GM12878 (cell line): ENCODE results near the gene XAB2. TPM values are rescaled to one million over a fixed set of nuclear protein-coding genes. Genes with fewer than 3 reads are reported as not detected.

Experiments used
- ATAC-seq: fragments of 200-7000 bp; cut with Tn5 transposase; 3 replicates; pipeline ENCODE4 v1.9.1; 2020; ENCODE audit warnings: mild to moderate bottlenecking, moderate library complexity
- BruUV-seq: library from RNA; stranded (reverse); fragments of 400-500 nt; replicated peaks from 2 replicates; lab custom pipeline; 2021; lab: Mats Ljungman, UMichigan
- CTCF ChIA-PET: fragments of 300-600 bp; sonication (Branson Sonifier 250); formaldehyde crosslinking; extraction: SDS; loops from one replicate; lab custom pipeline; 2021; ENCODE audit warnings: inconsistent platforms; lab: Yijun Ruan, JAX
- POLR2A ChIA-PET: fragments of 350-600 bp; formaldehyde crosslinking; extraction: SDS; loops from one replicate; lab custom pipeline; 2021; ENCODE audit warnings: inconsistent platforms; lab: Charles Lee
- RAD21 ChIA-PET: fragments of 300-600 bp; sonication (Branson Sonifier 250); formaldehyde crosslinking; loops from one replicate; lab custom pipeline; 2023; ENCODE audit warnings: antibody characterized with exemption; ENCODE audit not compliant: unreplicated experiment; lab: Charles Lee
- SMC1A ChIA-PET: fragments of 300-600 bp; sonication (Branson Sonifier 250); formaldehyde crosslinking; loops from one replicate; lab custom pipeline; 2023; ENCODE audit not compliant: unreplicated experiment, uncharacterized antibody; lab: Charles Lee
- DNase-seq: peaks from one replicate; pipeline ENCODE4 v3.0.0-alpha.2; 2011; ENCODE audit warnings: low read depth, low spot score
- FAIRE-seq: peaks from 3 replicates; lab custom pipeline; 2011; peaks lifted over from hg19 to GRCh38; lab: Jason Lieb, UNC
- H2AFZ ChIP-seq: 2 replicates; pipeline ENCODE4 v1.6.0; 2011; ENCODE audit warnings: low read depth, low read length, control low read depth; ENCODE audit not compliant: control insufficient read depth
- H3K27ac ChIP-seq: 2 replicates; pipeline ENCODE4 v1.5.1; 2011; ENCODE audit warnings: control low read depth; ENCODE audit not compliant: control insufficient read depth, insufficient read depth
- H3K27me3 ChIP-seq, 2 experiments: replicated peaks in 1 of 2; 2 replicates each; pipeline versions ENCODE4 v1.6.0 to v1.6.1; 2011; ENCODE audit warnings: low read length in 1 of 2; ENCODE audit not compliant: control insufficient read depth in 2 of 2, insufficient read depth in 2 of 2
- H3K36me3 ChIP-seq, 2 experiments: 2 replicates each; pipeline ENCODE4 v1.5.1; 2011; ENCODE audit warnings: low read length in 1 of 2; ENCODE audit not compliant: control insufficient read depth in 2 of 2, insufficient read depth in 2 of 2
- H3K4me1 ChIP-seq: 2 replicates; pipeline ENCODE4 v1.6.1; 2011; ENCODE audit warnings: mild to moderate bottlenecking, low read length, moderate library complexity, mixed read lengths; ENCODE audit not compliant: control insufficient read depth, insufficient read depth
- H3K4me2 ChIP-seq: 2 replicates; pipeline ENCODE4 v1.6.0; 2011; ENCODE audit warnings: control low read depth; ENCODE audit not compliant: control insufficient read depth, insufficient read depth
- H3K4me3 ChIP-seq: fragments of 200-600 bp; sonication (generic); 2 replicates; pipeline ENCODE4 v1.5.1; 2016
- H3K79me2 ChIP-seq: 2 replicates; pipeline ENCODE4 v1.6.0; 2011; ENCODE audit warnings: low read length; ENCODE audit not compliant: control insufficient read depth, insufficient read depth
- H3K9ac ChIP-seq: 2 replicates; pipeline ENCODE4 v1.8.0; 2011; ENCODE audit warnings: low read length, control low read depth, mixed read lengths; ENCODE audit not compliant: control insufficient read depth, insufficient read depth
- H3K9me3 ChIP-seq: replicated peaks from 3 replicates; pipeline ENCODE4 v1.5.1; 2011; ENCODE audit warnings: mild to moderate bottlenecking, low read length; ENCODE audit not compliant: control insufficient read depth, insufficient read depth
- H4K20me1 ChIP-seq: 2 replicates; pipeline ENCODE4 v1.6.0; 2011; ENCODE audit not compliant: control insufficient read depth, insufficient read depth
- ASH2L ChIP-seq: fragments of 300-600, 200-600 bp; sonication (generic); IDR thresholded peaks from 2 replicates; pipeline ENCODE4 v1.6.1; 2017; ENCODE audit warnings: low read depth, mild to moderate bottlenecking, borderline replicate concordance
- BACH1 ChIP-seq: fragments of 450-650 bp; IDR thresholded peaks from 2 replicates; pipeline ENCODE4 v1.6.1; 2017; ENCODE audit warnings: mild to moderate bottlenecking, borderline replicate concordance
- BCL3 ChIP-seq: IDR thresholded peaks from 2 replicates; pipeline ENCODE4 v1.6.1; 2011; ENCODE audit warnings: borderline replicate concordance, low read depth, mild to moderate bottlenecking, moderate library complexity, low read length; ENCODE audit not compliant: insufficient read depth, poor library complexity, severe bottlenecking
- ESRRA ChIP-seq: IDR thresholded peaks from 2 replicates; pipeline ENCODE4 v1.6.1; 2012; ENCODE audit warnings: mild to moderate bottlenecking, low read length, improper control_type of control experiment
- FOS ChIP-seq: IDR thresholded peaks from 3 replicates; pipeline ENCODE4 v1.6.1; 2011; ENCODE audit warnings: borderline replicate concordance; ENCODE audit not compliant: insufficient read length; ENCODE audit errors: extremely low read depth
- NFYB ChIP-seq: IDR thresholded peaks from 2 replicates; pipeline ENCODE4 v1.6.1; 2011; ENCODE audit warnings: low read depth, mild to moderate bottlenecking, low read length, improper control_type of control experiment, moderate library complexity; ENCODE audit not compliant: insufficient read depth
- POLR2A ChIP-seq: IDR thresholded peaks from 2 replicates; pipeline ENCODE4 v1.6.1; 2011; ENCODE audit warnings: low read depth, mild to moderate bottlenecking, low read length
- USF1 ChIP-seq: IDR thresholded peaks from 2 replicates; pipeline ENCODE4 v1.6.1; 2011; ENCODE audit warnings: borderline replicate concordance, low read depth, mild to moderate bottlenecking, moderate library complexity, mixed read lengths, low read length; ENCODE audit not compliant: insufficient read depth; ENCODE audit errors: extremely low read length
- ZZZ3 ChIP-seq: IDR thresholded peaks from 2 replicates; pipeline ENCODE4 v1.6.1; 2011; ENCODE audit warnings: low read depth; ENCODE audit not compliant: control insufficient read depth, insufficient read length
- WGBS: methylation state at CpG from one replicate; pipeline ENCODE4 v1.1.6; 2016; ENCODE audit warnings: low lambda C conversion rate; ENCODE audit not compliant: insufficient replicate concordance, insufficient coverage; ENCODE audit errors: missing lambda C conversion rate; 5-methylcytosine and 5-hydroxymethylcytosine counted together
- in situ Hi-C: fragments of 300-500 bp; cut with MboI; formaldehyde crosslinking; loops from 9 replicates; pipeline ENCODE4 v1.14.3; 2018; ENCODE audit warnings: mixed read lengths
- intact Hi-C: fragments of 100-400 bp; cut with micrococcal nuclease; formaldehyde crosslinking; loops from one replicate; pipeline ENCODE4 v1.14.2; 2022; ENCODE audit not compliant: unreplicated experiment
- polyA plus RNA-seq, 11 experiments: library from polyadenylated mRNA; depleted of rRNA in 4 of 11; unstranded in 6 of 11; stranded (reverse) in 5 of 11; fragments of >200 nt; fragmentation: Nextera tagmentation in 4 of 11; fragmentation: Illumina TruSeq in 1 of 11; extraction: Ambion mirVana in 4 of 11; extraction: Trizol in 1 of 11; gene quantifications; 1 replicate in 1 of 11; 2 replicates in 10 of 11; pipeline versions ENCODE4 v1.2.1 to v1.2.3, GENCODE V29; 2011 to 2016; ENCODE audit warnings: inconsistent platforms in 2 of 11, missing spikeins in 2 of 11, low read depth in 1 of 11
- total RNA-seq, 4 experiments: library from RNA; depleted of rRNA in 3 of 4; stranded (reverse); fragments of >200 nt in 3 of 4; fragmentation: Illumina TruSeq in 1 of 4; extraction: Trizol in 1 of 4; gene quantifications; 2 replicates each; pipeline versions ENCODE4 v1.2.1 to v1.2.3, GENCODE V29; 2013 to 2021

Gene XAB2
- total and polyA plus RNA-seq, 10 of the 15 experiments (the other 5 are each of a cell fraction or from before 2014, with no cell fraction given), result 0.34 to 45.1 (median 18.8) TPM

- Histone ChIP-seq H3K4me2 (no peak overlapping the region), H3K27me3 (no peaks in the 10 kb centered on the region; a peak in 1 of 4 replicates), H3K4me1 (peaks cover 6% of the 10 kb centered on the region), H4K20me1 (no peaks in the 10 kb centered on the region), H3K36me3 (no peaks in the 10 kb centered on the region; a peak in 1 of 4 replicates), H2AFZ (no peak overlapping the region), H3K9ac (no peak overlapping the region), H3K27ac (no peak overlapping the region), H3K9me3 (no peaks in the 10 kb centered on the region), H3K4me3 (no peak overlapping the region), H3K79me2 (no peaks in the 10 kb centered on the region)
- 6% methylated on average over 2 of the region's 2 CpGs for WGBS
- SMC1A ChIA-PET, result interaction anchor here (1.1 kb wide), 1 partner anchor 150 kb away, joined by 3 read pairs; no protein-coding TSS in a partner anchor
- RAD21 ChIA-PET, result no interaction called here
- intact Hi-C loops, result no loop called here
- in situ Hi-C loops, result no loop called here
- no TSS peak for BruUV-seq
- FAIRE-seq (no peak), DNase-seq (no peak), ATAC-seq (no peak)
- CTCF ChIA-PET, result interaction anchor here (0.8 to 4.2 kb wide), 4 partner anchors 31 to 150 kb away, joined by 3 to 27 read pairs (median 4); partner anchors contain the start of gene TRAPPC5
- POLR2A ChIA-PET, result no interaction called here
- no peak for TF ChIP-seq NFYB
- TF ChIP-seq BACH1, result no peak
- no peak for TF ChIP-seq POLR2A
- no peak for TF ChIP-seq USF1
- TF ChIP-seq BCL3, result no peak
- no peak for TF ChIP-seq ESRRA
- TF ChIP-seq ZZZ3, result no peak
- no peak for TF ChIP-seq FOS
- TF ChIP-seq ASH2L, result no peak
Measured at GRCh38 chr19:7650148-7650547, 20.8 kb upstream of the XAB2 start.
